Liver (tissue), 9 donors: ENCODE results near the gene FMN2. TPM values are rescaled to one million over a fixed set of nuclear protein-coding genes. Genes with fewer than 3 reads are reported as not detected.

Experiments
- DNase-seq: peaks from one replicate; pipeline ENCODE4 v3.0.0-alpha.2; 2017; ENCODE audit warnings: low spot score
- H3K27ac ChIP-seq, 2 donors: one replicate each; pipeline ENCODE4 v1.7.0; 2013; ENCODE audit warnings: inconsistent platforms in 2 of 2, low read length in 2 of 2, control low read depth in 1 of 2, low read depth in 1 of 2, mild to moderate bottlenecking in 1 of 2
- H3K27me3 ChIP-seq, 4 donors: one replicate each; pipeline versions ENCODE4 v1.6.1 to v1.7.0; 2013; ENCODE audit warnings: low read length in 3 of 4, inconsistent platforms in 1 of 4, mild to moderate bottlenecking in 1 of 4, moderate library complexity in 1 of 4; ENCODE audit not compliant: control insufficient read depth in 4 of 4, insufficient read depth in 4 of 4
- H3K36me3 ChIP-seq, 4 donors: one replicate each; pipeline versions ENCODE4 v1.6.1 to v1.7.0; 2013; ENCODE audit warnings: low read length in 3 of 4, mild to moderate bottlenecking in 3 of 4, low read depth in 1 of 4, moderate library complexity in 1 of 4; ENCODE audit not compliant: control insufficient read depth in 4 of 4, insufficient read depth in 3 of 4
- H3K4me1 ChIP-seq, 4 donors: one replicate each; pipeline versions ENCODE4 v1.6.1 to v1.7.0; 2013; ENCODE audit warnings: low read length in 3 of 4, mild to moderate bottlenecking in 3 of 4, moderate library complexity in 1 of 4; ENCODE audit not compliant: control insufficient read depth in 4 of 4, insufficient read depth in 4 of 4
- H3K4me3 ChIP-seq, 3 donors: one replicate each; pipeline versions ENCODE4 v1.6.1 to v1.7.0; 2013; ENCODE audit warnings: low read length in 3 of 3, control low read depth in 1 of 3, low read depth in 1 of 3, mild to moderate bottlenecking in 1 of 3
- H3K9ac ChIP-seq, 2 donors: one replicate each; pipeline ENCODE4 v1.7.0; 2013; ENCODE audit warnings: low read length in 2 of 2, mild to moderate bottlenecking in 2 of 2, moderate library complexity in 2 of 2, control low read depth in 1 of 2, low read depth in 1 of 2
- H3K9me3 ChIP-seq, 4 donors: one replicate each; pipeline versions ENCODE4 v1.6.1 to v1.7.0; 2013; ENCODE audit warnings: low read length in 3 of 4; ENCODE audit not compliant: control insufficient read depth in 4 of 4
- ATF3 ChIP-seq: IDR thresholded peaks from 2 replicates; pipeline ENCODE4 v1.6.1; 2016; ENCODE audit warnings: antibody characterized with exemption
- CTCF ChIP-seq: fragments of 150-350 bp; IDR thresholded peaks from 2 replicates; pipeline ENCODE4 v1.5.1; 2017; ENCODE audit warnings: improper control_type of control experiment, low read depth, low read length; ENCODE audit not compliant: missing input control
- EGR1 ChIP-seq, 2 donors: IDR thresholded peaks; 2 replicates each; pipeline ENCODE4 v1.6.1; 2016 to 2018; ENCODE audit warnings: antibody characterized with exemption in 2 of 2, low read depth in 2 of 2
- FOXA1 ChIP-seq: IDR thresholded peaks from 2 replicates; pipeline ENCODE4 v1.6.1; 2016; ENCODE audit warnings: antibody characterized with exemption
- FOXA2 ChIP-seq: IDR thresholded peaks from 2 replicates; pipeline ENCODE4 v1.6.1; 2016; ENCODE audit warnings: antibody characterized with exemption
- GABPA ChIP-seq, 2 donors: IDR thresholded peaks in 1 of 2; conservative IDR thresholded peaks in 1 of 2; 2 replicates each; pipeline ENCODE4 v1.6.1; 2016; ENCODE audit warnings: antibody characterized with exemption in 2 of 2, mild to moderate bottlenecking in 1 of 2, moderate library complexity in 1 of 2
- HNF4A ChIP-seq, 2 donors: conservative IDR thresholded peaks; 2 replicates each; pipeline ENCODE4 v1.6.1; 2016; ENCODE audit warnings: antibody characterized with exemption in 2 of 2, mild to moderate bottlenecking in 2 of 2
- HNF4G ChIP-seq: IDR thresholded peaks from 2 replicates; pipeline ENCODE4 v1.6.1; 2016; ENCODE audit warnings: antibody characterized with exemption
- JUND ChIP-seq, 2 donors: IDR thresholded peaks; 2 replicates each; pipeline ENCODE4 v1.6.1; 2016; ENCODE audit warnings: antibody characterized with exemption in 2 of 2
- NR2F2 ChIP-seq: IDR thresholded peaks from 2 replicates; pipeline ENCODE4 v1.6.1; 2016; ENCODE audit warnings: antibody characterized with exemption
- RAD21 ChIP-seq, 2 donors: IDR thresholded peaks; 2 replicates each; pipeline ENCODE4 v1.6.1; 2016; ENCODE audit warnings: antibody characterized with exemption in 2 of 2, mild to moderate bottlenecking in 2 of 2
- RXRA ChIP-seq, 2 donors: IDR thresholded peaks; 2 replicates each; pipeline ENCODE4 v1.6.1; 2017 to 2018; ENCODE audit warnings: antibody characterized with exemption in 2 of 2, mild to moderate bottlenecking in 1 of 2
- YY1 ChIP-seq: IDR thresholded peaks from 2 replicates; pipeline ENCODE4 v1.6.1; 2016; ENCODE audit warnings: antibody characterized with exemption, mild to moderate bottlenecking
- WGBS: extraction: QIAGEN DNeasy Blood & Tissue Kit; methylation state at CpG from one replicate; pipeline ENCODE4 v1.1.7; 2013; 5-methylcytosine and 5-hydroxymethylcytosine counted together
- polyA plus RNA-seq, 2 donors: library from polyadenylated mRNA; stranded (reverse) in 1 of 2; unstranded in 1 of 2; fragments of 200-250 nt in 1 of 2; fragments of >200 nt in 1 of 2; fragmentation: Nextera tagmentation in 1 of 2; extraction: Ambion mirVana in 1 of 2; gene quantifications; one replicate each; pipeline versions ENCODE4 v1.2.1 to v1.2.3, GENCODE V29; 2013 to 2015
- total RNA-seq, 2 donors: library from RNA; depleted of rRNA; stranded (reverse); fragments of >200 nt; gene quantifications; one replicate each; pipeline ENCODE4 v1.2.3, GENCODE V29; 2014
- TF ChIP-seq, protein P1 (sequence below): IDR thresholded peaks from 2 replicates; pipeline ENCODE4 v1.6.1; 2016; ENCODE audit warnings: antibody characterized with exemption
- TF ChIP-seq, protein P2 (sequence below): IDR thresholded peaks from 2 replicates; pipeline ENCODE4 v1.6.1; 2016; ENCODE audit warnings: antibody characterized with exemption
- donor health status: healthy.
- donor health status: healthy.
- donor health status: healthy.
- donor health status: healthy.
- donor health status: healthy.

Gene FMN2
- total and polyA plus RNA-seq, 4 donors: 0.17 TPM; not detected in 3

GRCh38 chr1:240343966-240344365 lies 252.3 kb downstream of the FMN2 start:
- DNase-seq: no peak
- Histone ChIP-seq H3K9ac (no peak overlapping the region), H3K4me1 (no peaks in the 10 kb centered on the region), H3K9me3 (no peaks in the 10 kb centered on the region), H3K27ac (no peak overlapping the region), H3K4me3 (no peak overlapping the region), H3K36me3 (no peaks in the 10 kb centered on the region), H3K27me3 (no peaks in the 10 kb centered on the region)
- no peak for TF ChIP-seq EGR1 (IDR thresholded peaks at IDR 0.05; ENCODE audit: low read depth in 2 of 2)
- no peak for TF ChIP-seq YY1
- no peak for TF ChIP-seq HNF4A (conservative IDR thresholded peaks at IDR 0.05)

DNA sequence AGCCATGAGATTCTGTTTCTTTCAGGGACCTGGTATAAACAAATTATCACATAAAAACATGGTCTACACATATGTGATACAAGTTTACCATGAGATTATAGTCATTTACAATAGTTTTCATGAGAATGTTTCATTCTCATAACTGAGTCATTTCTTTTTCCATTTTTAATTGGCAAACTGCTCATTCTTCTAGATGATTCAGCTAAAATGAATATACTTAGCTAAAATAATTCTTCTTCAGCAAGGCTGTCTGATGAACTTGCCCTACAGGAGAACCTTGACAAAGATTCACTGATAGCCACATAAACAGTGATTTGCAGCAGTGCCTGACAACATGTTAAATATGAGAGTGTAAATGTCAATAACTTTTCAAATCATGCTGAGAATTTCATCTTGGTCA lies 253.2 kb downstream of the FMN2 start:
- Histone ChIP-seq H3K4me1 (no peaks in the 10 kb centered on the region), H3K9ac (no peak overlapping the region), H3K9me3 (no peaks in the 10 kb centered on the region), H3K27ac (no peak overlapping the region), H3K36me3 (no peaks in the 10 kb centered on the region), H3K27me3 (no peaks in the 10 kb centered on the region), H3K4me3 (no peak overlapping the region)
- DNase-seq: no peak
- no peak for TF ChIP-seq HNF4G
- TF ChIP-seq ATF3: no peak
- TF ChIP-seq, protein P1, sequence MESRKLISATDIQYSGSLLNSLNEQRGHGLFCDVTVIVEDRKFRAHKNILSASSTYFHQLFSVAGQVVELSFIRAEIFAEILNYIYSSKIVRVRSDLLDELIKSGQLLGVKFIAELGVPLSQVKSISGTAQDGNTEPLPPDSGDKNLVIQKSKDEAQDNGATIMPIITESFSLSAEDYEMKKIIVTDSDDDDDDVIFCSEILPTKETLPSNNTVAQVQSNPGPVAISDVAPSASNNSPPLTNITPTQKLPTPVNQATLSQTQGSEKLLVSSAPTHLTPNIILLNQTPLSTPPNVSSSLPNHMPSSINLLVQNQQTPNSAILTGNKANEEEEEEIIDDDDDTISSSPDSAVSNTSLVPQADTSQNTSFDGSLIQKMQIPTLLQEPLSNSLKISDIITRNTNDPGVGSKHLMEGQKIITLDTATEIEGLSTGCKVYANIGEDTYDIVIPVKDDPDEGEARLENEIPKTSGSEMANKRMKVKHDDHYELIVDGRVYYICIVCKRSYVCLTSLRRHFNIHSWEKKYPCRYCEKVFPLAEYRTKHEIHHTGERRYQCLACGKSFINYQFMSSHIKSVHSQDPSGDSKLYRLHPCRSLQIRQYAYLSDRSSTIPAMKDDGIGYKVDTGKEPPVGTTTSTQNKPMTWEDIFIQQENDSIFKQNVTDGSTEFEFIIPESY: no peak
- TF ChIP-seq, protein P2, sequence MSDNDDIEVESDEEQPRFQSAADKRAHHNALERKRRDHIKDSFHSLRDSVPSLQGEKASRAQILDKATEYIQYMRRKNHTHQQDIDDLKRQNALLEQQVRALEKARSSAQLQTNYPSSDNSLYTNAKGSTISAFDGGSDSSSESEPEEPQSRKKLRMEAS: no peak
- TF ChIP-seq HNF4A (conservative IDR thresholded peaks at IDR 0.05): no peak
- no peak for TF ChIP-seq NR2F2
- TF ChIP-seq RAD21 (IDR thresholded peaks at IDR 0.05): no peak
- no peak for TF ChIP-seq JUND (IDR thresholded peaks at IDR 0.05)
- TF ChIP-seq GABPA (IDR thresholded peaks at IDR 0.05 in 1 of 2, conservative IDR thresholded peaks at IDR 0.05 in 1 of 2): no peak
- TF ChIP-seq RXRA (IDR thresholded peaks at IDR 0.05): no peak
- no peak for TF ChIP-seq CTCF

- 75% methylated on average over 2 of the region's 2 CpGs for WGBS
- Histone ChIP-seq H3K9ac (no peak overlapping the region), H3K36me3 (no peaks in the 10 kb centered on the region), H3K9me3 (peaks cover 0 to 5% (median 1%) of the 10 kb centered on the region in 4 donors), H3K4me3 (no peak overlapping the region), H3K4me1 (no peaks in the 10 kb centered on the region), H3K27ac (no peak overlapping the region), H3K27me3 (no peaks in the 10 kb centered on the region)
- no peak for DNase-seq
- TF ChIP-seq FOXA1 (no peak), FOXA2 (no peak), JUND (IDR thresholded peaks at IDR 0.05) (no peak), RAD21 (IDR thresholded peaks at IDR 0.05) (no peak), NR2F2 (no peak)
- TF ChIP-seq, protein P2: no peak
These were observed 258.0 kb downstream of the FMN2 start for GRCh38 chr1:240349695-240350094.
